ENCODE data around the gene BAIAP2.

BAIAP2 gene

GRCh38 chr17:81066072-81066471, 31.1 kb downstream of the BAIAP2 start:
- Mint-ChIP-seq H3K36me3 (ENCODE audit: low read depth) (peaks cover 22% of the 10 kb centered on the region), H3K4me3 (no peak overlapping the region), H3K27me3 (ENCODE audit: low read depth, poor library complexity) (peaks cover 6% of the 10 kb centered on the region), H3K27ac (no peak overlapping the region), H3K4me1 (peaks cover 38% of the 10 kb centered on the region), H3K9me3 (no peaks in the 10 kb centered on the region)
- TF ChIP-seq, protein P1, sequence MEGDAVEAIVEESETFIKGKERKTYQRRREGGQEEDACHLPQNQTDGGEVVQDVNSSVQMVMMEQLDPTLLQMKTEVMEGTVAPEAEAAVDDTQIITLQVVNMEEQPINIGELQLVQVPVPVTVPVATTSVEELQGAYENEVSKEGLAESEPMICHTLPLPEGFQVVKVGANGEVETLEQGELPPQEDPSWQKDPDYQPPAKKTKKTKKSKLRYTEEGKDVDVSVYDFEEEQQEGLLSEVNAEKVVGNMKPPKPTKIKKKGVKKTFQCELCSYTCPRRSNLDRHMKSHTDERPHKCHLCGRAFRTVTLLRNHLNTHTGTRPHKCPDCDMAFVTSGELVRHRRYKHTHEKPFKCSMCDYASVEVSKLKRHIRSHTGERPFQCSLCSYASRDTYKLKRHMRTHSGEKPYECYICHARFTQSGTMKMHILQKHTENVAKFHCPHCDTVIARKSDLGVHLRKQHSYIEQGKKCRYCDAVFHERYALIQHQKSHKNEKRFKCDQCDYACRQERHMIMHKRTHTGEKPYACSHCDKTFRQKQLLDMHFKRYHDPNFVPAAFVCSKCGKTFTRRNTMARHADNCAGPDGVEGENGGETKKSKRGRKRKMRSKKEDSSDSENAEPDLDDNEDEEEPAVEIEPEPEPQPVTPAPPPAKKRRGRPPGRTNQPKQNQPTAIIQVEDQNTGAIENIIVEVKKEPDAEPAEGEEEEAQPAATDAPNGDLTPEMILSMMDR (IDR thresholded peaks at IDR 0.05), result no peak
- no peak for DNase-seq

DNA sequence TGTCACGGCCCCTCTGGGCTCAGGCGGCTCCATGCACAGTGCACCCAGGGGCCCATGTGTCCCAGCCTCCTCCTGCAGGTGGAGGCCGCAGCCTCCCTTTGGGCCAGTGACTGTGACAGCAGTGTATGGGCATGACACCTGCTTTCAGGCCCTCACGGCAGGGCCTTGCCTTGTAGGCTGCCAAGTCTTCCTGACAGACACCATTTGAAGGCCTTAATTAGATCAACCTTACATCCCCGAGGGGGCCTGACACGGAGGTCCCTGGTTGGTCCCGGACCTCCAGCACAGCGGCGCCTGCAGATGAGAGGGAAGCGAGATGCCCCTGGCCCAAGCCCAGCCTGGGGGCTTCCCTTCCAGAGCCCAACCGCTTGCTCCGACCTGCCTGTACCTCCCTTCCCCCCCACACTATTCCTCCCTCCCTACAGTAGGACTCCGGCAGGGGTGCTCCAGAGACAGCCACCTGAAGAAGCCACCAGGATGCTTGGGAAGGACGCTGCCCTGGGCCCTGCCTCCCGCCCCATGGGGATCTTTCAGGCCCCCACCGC, 31.9 kb downstream of the BAIAP2 start:
- no peak for DNase-seq
- H3K9me3 Mint-ChIP-seq, result no peaks in the 10 kb centered on the region
- H3K27ac Mint-ChIP-seq, result no peak overlapping the region
- H3K36me3 Mint-ChIP-seq (ENCODE audit: low read depth), result peaks cover 14% of the 10 kb centered on the region
- H3K27me3 Mint-ChIP-seq (ENCODE audit: low read depth, poor library complexity), result peaks cover 6% of the 10 kb centered on the region
- H3K4me3 Mint-ChIP-seq, result no peak overlapping the region
- peaks cover 42% of the 10 kb centered on the region for H3K4me1 Mint-ChIP-seq
- TF ChIP-seq, protein P1 (IDR thresholded peaks at IDR 0.05), result no peak

DNA sequence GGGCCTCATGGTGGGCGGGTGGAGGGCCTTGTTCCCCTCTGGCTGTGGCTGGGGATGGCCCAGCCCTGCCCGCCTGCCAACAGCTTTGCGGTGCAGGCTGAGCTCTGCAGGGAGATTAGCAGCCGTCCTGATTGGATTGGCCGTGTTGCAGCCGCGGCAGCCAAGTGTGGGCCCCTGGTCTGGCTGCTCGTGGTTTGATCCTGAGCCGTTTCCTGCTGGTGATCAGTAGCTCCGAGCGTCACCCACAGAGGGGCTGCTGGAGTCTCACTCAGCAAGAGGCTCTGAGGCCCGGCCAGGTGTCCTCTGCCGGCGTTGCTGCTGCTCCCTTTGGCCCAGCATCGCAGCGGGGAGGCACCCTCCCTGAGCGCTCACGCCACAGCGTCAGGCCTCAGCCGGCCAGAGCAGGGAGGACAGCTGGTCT, 32.5 kb downstream of the BAIAP2 start:
- Mint-ChIP-seq H3K4me3 (no peak overlapping the region), H3K27me3 (ENCODE audit: low read depth, poor library complexity) (peaks cover 4% of the 10 kb centered on the region), H3K9me3 (no peaks in the 10 kb centered on the region), H3K27ac (no peak overlapping the region), H3K36me3 (ENCODE audit: low read depth) (peaks cover 12% of the 10 kb centered on the region), H3K4me1 (peaks cover 42% of the 10 kb centered on the region)
- TF ChIP-seq, protein P1 (IDR thresholded peaks at IDR 0.05), result no peak
- no peak for DNase-seq

DNA sequence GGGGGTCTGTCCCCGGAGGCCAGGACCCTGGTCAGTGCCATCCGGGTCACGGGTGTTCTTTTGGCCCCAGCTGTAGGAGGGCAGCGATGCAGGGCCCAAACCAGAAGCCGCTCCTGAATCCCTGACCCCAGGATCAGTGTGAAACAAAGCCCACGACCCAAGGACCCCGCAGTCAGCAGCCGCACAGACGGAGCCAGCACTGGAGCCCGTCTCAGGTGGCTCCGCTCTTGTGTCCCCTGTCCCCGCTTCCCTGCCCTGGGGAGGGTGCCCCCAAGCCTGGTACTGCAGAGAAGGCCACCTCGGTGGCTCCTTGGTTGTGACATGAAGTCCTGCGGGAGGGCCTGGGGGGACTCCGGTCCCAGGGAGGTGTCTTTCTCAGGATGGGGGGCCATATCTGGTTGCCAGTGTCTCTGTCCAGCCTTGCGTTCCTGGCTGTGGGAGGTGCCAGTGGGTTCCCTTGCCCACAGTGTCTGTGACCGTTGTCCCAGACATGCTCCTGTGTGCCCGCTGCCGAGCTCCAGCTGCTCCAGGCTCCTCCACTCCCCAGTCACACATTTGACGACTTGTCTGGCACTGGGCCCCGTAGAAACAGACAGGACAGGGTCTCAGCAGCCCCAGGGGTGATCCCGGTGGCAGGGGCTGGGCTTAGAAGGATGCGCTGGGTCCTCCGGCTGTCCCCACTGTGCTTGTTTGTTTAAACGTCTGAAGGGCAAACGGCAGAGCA, 33.6 kb downstream of the BAIAP2 start:
- Mint-ChIP-seq H3K4me1 (peaks cover 35% of the 10 kb centered on the region), H3K9me3 (no peaks in the 10 kb centered on the region), H3K4me3 (no peak overlapping the region), H3K27me3 (ENCODE audit: low read depth, poor library complexity) (peaks cover 3% of the 10 kb centered on the region), H3K36me3 (ENCODE audit: low read depth) (peaks cover 4% of the 10 kb centered on the region), H3K27ac (no peak overlapping the region)
- TF ChIP-seq, protein P1 (IDR thresholded peaks at IDR 0.05), result no peak
- no peak for DNase-seq

DNA sequence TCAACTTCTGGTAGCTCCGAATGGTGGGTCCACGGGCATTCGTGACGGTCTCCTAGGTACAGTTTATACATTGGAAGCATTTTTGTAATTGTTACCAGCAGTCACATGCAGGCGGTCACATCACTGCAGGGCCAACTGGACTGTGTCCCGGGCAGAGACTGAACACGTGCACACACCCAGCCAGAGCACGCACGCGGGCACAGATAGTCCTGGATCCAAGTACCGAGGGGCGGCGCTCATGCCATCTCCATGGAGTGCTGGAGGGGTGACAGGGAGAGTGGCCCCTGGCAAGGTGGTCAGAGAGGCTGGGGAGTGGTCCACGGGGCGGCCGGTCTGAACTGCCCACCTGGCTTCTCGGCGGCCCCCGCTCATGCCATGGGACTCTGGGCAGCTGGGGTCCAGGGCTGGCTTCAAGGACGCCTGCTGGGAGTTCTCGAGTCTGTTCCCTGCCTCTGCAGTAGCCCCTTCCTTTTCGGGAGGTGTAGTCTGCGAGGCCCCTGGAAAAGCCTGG, 34.2 kb downstream of the BAIAP2 start:
- TF ChIP-seq, protein P1 (IDR thresholded peaks at IDR 0.05), result no peak
- Mint-ChIP-seq H3K4me3 (no peak overlapping the region), H3K4me1 (peaks cover 35% of the 10 kb centered on the region), H3K27ac (no peak overlapping the region), H3K27me3 (ENCODE audit: low read depth, poor library complexity) (no peaks in the 10 kb centered on the region), H3K9me3 (no peaks in the 10 kb centered on the region), H3K36me3 (ENCODE audit: low read depth) (peaks cover 9% of the 10 kb centered on the region)
- DNase-seq, result no peak
